ENCODE data around the gene ELAVL4. TPM values are rescaled to one million over a fixed set of nuclear protein-coding genes. Genes with fewer than 3 reads are reported as not detected.

Gene ELAVL4
- total RNA-seq, 2 donors from 2014 or later = 0.18 to 4.0 TPM

GRCh38 chr1:50237056-50237455, 128.3 kb downstream of the ELAVL4 start:
- 58% methylated on average over 6 of the region's 6 CpGs for WGBS
- intact Hi-C loops (cut with DNase I) = no loop called here
- no peak overlapping the region for H3K27ac ChIP-seq

GRCh38 chr1:50243939-50244338, 135.2 kb downstream of the ELAVL4 start:
- TF ChIP-seq POLR2AphosphoS5 (IDR thresholded peaks at IDR 0.05) = no peak
- TF ChIP-seq POLR2A (IDR thresholded peaks at IDR 0.05) = no peak
- TF ChIP-seq CTCF (IDR thresholded peaks at IDR 0.05) = no peak
- intact Hi-C loops (cut with DNase I) = no loop called here
- no peaks in the 10 kb centered on the region for H3K36me3 ChIP-seq
- H3K27me3 ChIP-seq (replicated peaks; ENCODE audit: insufficient read depth) = no peaks in the 10 kb centered on the region
- H3K9me3 ChIP-seq = no peaks in the 10 kb centered on the region
- no peak for DNase-seq (ENCODE audit: low spot score)
- H3K27ac ChIP-seq = no peak overlapping the region
- no peak overlapping the region for H3K4me3 ChIP-seq
- no peaks in the 10 kb centered on the region for H3K4me1 ChIP-seq (replicated peaks)
- 15% methylated on average over 5 of the region's 5 CpGs for WGBS

More at GRCh38 chr1:50237056-50237455, 128.3 kb downstream of the ELAVL4 start:
- DNase-seq (ENCODE audit: low spot score) = no peak
- no peak for TF ChIP-seq CTCF (IDR thresholded peaks at IDR 0.05)
- TF ChIP-seq POLR2A (IDR thresholded peaks at IDR 0.05) = no peak
- no peak for TF ChIP-seq POLR2AphosphoS5 (IDR thresholded peaks at IDR 0.05)
- Histone ChIP-seq H3K9me3 (no peaks in the 10 kb centered on the region), H3K4me1 (replicated peaks) (no peaks in the 10 kb centered on the region), H3K27me3 (replicated peaks; ENCODE audit: insufficient read depth) (no peaks in the 10 kb centered on the region), H3K36me3 (no peaks in the 10 kb centered on the region), H3K4me3 (no peak overlapping the region)

- H3K27me3 ChIP-seq (replicated peaks; ENCODE audit: insufficient read depth) = no peaks in the 10 kb centered on the region
- no peak overlapping the region for H3K4me3 ChIP-seq
- WGBS = 41% methylated on average over 1 of the region's 1 CpG
- H3K27ac ChIP-seq = no peak overlapping the region
- no peaks in the 10 kb centered on the region for H3K9me3 ChIP-seq
- no peak for DNase-seq (ENCODE audit: low spot score)
- H3K4me1 ChIP-seq (replicated peaks) = no peaks in the 10 kb centered on the region
- no peaks in the 10 kb centered on the region for H3K36me3 ChIP-seq
- TF ChIP-seq POLR2A (IDR thresholded peaks at IDR 0.05) (no peak), POLR2AphosphoS5 (IDR thresholded peaks at IDR 0.05) (no peak), CTCF (IDR thresholded peaks at IDR 0.05) (no peak)
- intact Hi-C loops (cut with DNase I) = no loop called here
These were observed 138.1 kb downstream of the ELAVL4 start for GRCh38 chr1:50246869-50247268.

GRCh38 chr1:50251702-50252101, 143.0 kb downstream of the ELAVL4 start:
- no peak for DNase-seq (ENCODE audit: low spot score)
- TF ChIP-seq POLR2AphosphoS5 (IDR thresholded peaks at IDR 0.05) (no peak), CTCF (IDR thresholded peaks at IDR 0.05) (no peak), POLR2A (IDR thresholded peaks at IDR 0.05) (no peak)

GRCh38 chr1:50252196-50252595, 143.5 kb downstream of the ELAVL4 start:
- TF ChIP-seq CTCF (IDR thresholded peaks at IDR 0.05) = no peak
- TF ChIP-seq POLR2A (IDR thresholded peaks at IDR 0.05) = no peak
- TF ChIP-seq POLR2AphosphoS5 (IDR thresholded peaks at IDR 0.05) = no peak
- 53% methylated on average over 2 of the region's 2 CpGs for WGBS
- Histone ChIP-seq H3K27me3 (replicated peaks; ENCODE audit: insufficient read depth) (no peaks in the 10 kb centered on the region), H3K4me1 (replicated peaks) (no peaks in the 10 kb centered on the region), H3K36me3 (no peaks in the 10 kb centered on the region), H3K4me3 (no peak overlapping the region), H3K27ac (no peak overlapping the region), H3K9me3 (no peaks in the 10 kb centered on the region)
- no peak for DNase-seq (ENCODE audit: low spot score)
- intact Hi-C loops (cut with DNase I) = no loop called here

More at GRCh38 chr1:50251702-50252101, 143.0 kb downstream of the ELAVL4 start:
- Histone ChIP-seq H3K27ac (no peak overlapping the region), H3K4me1 (replicated peaks) (no peaks in the 10 kb centered on the region), H3K4me3 (no peak overlapping the region), H3K9me3 (no peaks in the 10 kb centered on the region), H3K36me3 (no peaks in the 10 kb centered on the region), H3K27me3 (replicated peaks; ENCODE audit: insufficient read depth) (no peaks in the 10 kb centered on the region)
- WGBS = 5% methylated on average over 13 of the region's 13 CpGs
- intact Hi-C loops (cut with DNase I) = no loop called here

Data from prostate gland (tissue), 2 donors.